Endothelial cell of umbilical vein (primary cell): ENCODE data around the gene VCL.

Experiments
- CTCF ChIP-seq, 2 donors: IDR thresholded peaks; 1 replicate in 1 of 2; 2 replicates in 1 of 2; pipeline ENCODE4 v1.5.1; 2011; ENCODE audit warnings: low read length in 2 of 2, mild to moderate bottlenecking in 2 of 2, moderate library complexity in 2 of 2, control low read depth in 1 of 2, inconsistent platforms in 1 of 2, low read depth in 1 of 2; ENCODE audit not compliant: insufficient read depth in 1 of 2; ENCODE audit errors: extremely low read depth in 1 of 2
- EZH2 ChIP-seq: IDR thresholded peaks from 2 replicates; pipeline ENCODE4 v1.6.1; 2012; ENCODE audit warnings: borderline replicate concordance, low read depth, mild to moderate bottlenecking, moderate library complexity, low read length, inconsistent platforms; ENCODE audit not compliant: severe bottlenecking

- TF ChIP-seq CTCF (IDR thresholded peaks at IDR 0.05; ENCODE audit: extremely low read depth in 1 of 2, insufficient read depth in 1 of 2, low read depth in 1 of 2, low read length in 2 of 2) = no peak
- no peak for TF ChIP-seq EZH2
Observed at GRCh38 chr10:74012480-74012879, 14.6 kb downstream of the VCL start.
